Measurements from ENCODE around the gene BCL6B. TPM values are rescaled to one million over a fixed set of nuclear protein-coding genes. Genes with fewer than 3 reads are reported as not detected.
"Not testable (repeated sequence)": the region's sequence is repeated elsewhere in the genome, so short reads cannot be mapped to it uniquely, and the experiment has no call there.

The BCL6B gene
- total RNA-seq, 4 donors from 2014 or later: 1.9 to 8.1 (median 3.2) TPM

DNA sequence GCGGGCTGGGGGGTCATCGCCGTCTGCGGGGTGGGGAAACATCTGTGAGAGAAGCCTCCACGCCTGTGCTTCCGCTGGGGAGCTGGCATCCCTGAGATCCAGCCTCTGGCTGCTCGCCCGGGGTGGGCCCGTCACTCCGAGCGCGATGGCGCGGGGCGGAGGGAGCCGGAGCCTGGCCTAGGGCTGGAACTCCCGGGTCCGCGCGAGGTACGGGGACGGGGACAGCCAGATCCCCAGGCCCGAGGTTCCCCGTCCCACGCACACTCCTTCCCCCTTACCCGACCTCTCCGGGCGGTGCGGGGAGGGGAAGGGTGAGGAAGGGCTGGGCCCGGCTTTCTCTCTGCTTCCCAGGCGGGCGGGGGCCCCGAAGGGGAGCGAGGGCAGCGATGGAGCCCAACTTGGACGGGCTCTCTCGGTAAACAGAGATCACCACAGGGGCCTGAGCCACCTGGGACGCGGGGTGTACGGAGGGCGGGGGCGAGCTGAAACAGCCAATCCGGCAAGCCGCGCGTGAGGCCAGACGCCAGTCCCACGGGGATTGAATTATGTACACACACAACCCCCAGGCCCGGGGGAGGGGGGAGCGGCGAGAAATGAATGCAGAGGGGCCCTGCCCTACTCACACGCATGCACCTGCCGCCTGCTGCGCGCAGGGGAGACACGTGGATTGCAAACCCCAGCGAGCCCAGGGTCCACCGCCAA, 20.8 kb downstream of the BCL6B start, which contains the start of gene SLC16A11:
SLC16A11 (minus strand) TSS at position 596 of the 702 bp plus-strand sequence; CDS start at position 17, 579 bp downstream.
- no peak for DNase-seq (ENCODE audit: low spot score in 2 of 2)
- Histone ChIP-seq H3K9me3 (no peaks in the 10 kb centered on the region), H3K4me3 (peak within 1 kb of the TSS; percentile 6 to 50 (median 46)), H3K36me3 (no peaks in the 10 kb centered on the region), H3K27me3 (peaks cover 0 to 65% of the 10 kb centered on the region in 2 donors), H3K4me1 (peaks cover 0 to 43% (median 26%) of the 10 kb centered on the region in 4 donors), H3K27ac (peak within 1 kb of the TSS in 1 of 4 donors; percentile 23)
- 4 to 6% methylated on average over 21 to 38 of the region's 58 CpGs for WGBS, 2 donors
- no peak for TF ChIP-seq EP300 (IDR thresholded peaks at IDR 0.05)
- no peak for TF ChIP-seq CTCF (IDR thresholded peaks at IDR 0.05)
- no peak for TF ChIP-seq POLR2A (IDR thresholded peaks at IDR 0.05)

DNA sequence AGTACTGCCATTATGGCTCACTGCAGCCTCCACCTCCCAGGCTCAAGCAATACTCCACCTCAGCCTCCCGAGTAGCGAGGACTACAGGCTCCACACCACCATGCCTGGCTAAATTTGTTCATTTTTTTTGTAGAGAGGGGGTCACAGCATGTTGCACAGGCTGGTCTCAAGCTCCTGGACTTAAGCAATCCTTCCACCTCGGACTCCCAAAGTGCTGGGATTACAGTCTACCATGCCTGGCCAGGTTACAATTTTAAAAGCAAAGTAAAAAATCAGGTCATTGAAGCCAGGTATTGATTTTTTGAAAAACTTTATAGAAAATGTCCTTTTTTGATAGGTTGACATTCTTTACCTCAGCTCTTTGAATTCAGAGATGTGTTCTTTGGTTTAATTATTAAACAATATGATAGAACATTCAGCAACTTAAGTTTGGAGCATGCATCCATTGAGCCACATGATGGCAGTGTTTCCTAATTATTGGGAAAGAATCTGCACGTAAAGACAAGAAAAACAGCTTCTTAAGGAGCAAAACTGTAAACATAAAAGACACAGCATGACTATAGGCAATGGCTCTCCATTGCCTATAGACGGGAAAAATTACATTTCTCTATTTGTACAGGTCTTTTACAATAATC, 22.8 kb downstream of the BCL6B start:
- H3K27me3 ChIP-seq: peaks cover 0 to 72% of the 10 kb centered on the region in 2 donors
- H3K4me3 ChIP-seq: peak overlapping the region in 1 of 4 donors; percentile 38
- 25 to 28% methylated on average over 5 of the region's 5 CpGs for WGBS, 2 donors
- H3K27ac ChIP-seq: peak overlapping the region in 1 of 4 donors; percentile 75
- no peaks in the 10 kb centered on the region for H3K36me3 ChIP-seq
- peak in 1 of 2 donors; percentile 74 for DNase-seq (ENCODE audit: low spot score in 2 of 2)
- TF ChIP-seq CTCF (IDR thresholded peaks at IDR 0.05): peak; percentile 52 to 80 (median 74)
- TF ChIP-seq EP300 (IDR thresholded peaks at IDR 0.05): no peak
- H3K9me3 ChIP-seq: no peaks in the 10 kb centered on the region
- H3K4me1 ChIP-seq: peaks cover 0 to 43% (median 26%) of the 10 kb centered on the region in 4 donors

- 15 to 17% methylated on average over 12 to 14 of the region's 15 CpGs for WGBS, 2 donors
- DNase-seq (ENCODE audit: low spot score in 2 of 2): no peak
- peak overlapping the region in 2 of 4 donors; percentile 38 to 42 for H3K4me3 ChIP-seq
These were observed 23.4 kb downstream of the BCL6B start for GRCh38 chr17:7046127-7046724.

DNA sequence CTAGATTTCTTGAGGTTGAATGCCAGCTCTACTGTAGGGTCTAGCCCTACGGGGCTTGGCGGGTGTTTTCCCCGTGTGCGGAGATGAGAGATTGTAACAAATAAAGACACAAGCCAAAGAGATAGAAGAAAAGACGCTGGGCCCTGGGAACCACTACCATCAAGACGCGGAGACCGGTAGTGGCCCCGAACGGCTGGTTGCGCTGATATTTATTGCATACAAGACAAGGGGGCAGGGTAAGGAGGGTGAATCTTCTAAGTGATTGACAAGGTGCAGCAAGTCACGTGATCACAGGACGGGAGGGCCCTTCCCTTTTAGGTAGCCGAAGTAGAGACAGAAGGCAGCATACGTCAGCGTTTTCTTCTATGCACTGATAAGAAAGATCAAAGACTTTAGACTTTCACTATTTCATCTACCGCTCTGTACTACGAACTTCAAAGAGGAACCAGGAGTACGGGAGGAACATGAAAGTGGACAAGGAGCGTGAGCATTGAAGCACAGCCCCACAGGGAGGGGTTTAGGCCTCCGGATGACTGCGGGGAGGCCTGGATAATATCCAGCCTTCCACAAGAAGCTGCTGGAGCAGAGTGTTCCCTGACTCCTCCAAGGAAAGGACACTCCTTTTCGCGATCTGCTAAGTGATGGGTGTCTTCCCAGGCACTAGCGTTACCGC, 24.0 kb downstream of the BCL6B start:
- WGBS, 2 donors: 21 to 23% methylated on average over 26 of the region's 26 CpGs
- not testable (repeated sequence) for H3K36me3 ChIP-seq; DNase-seq (ENCODE audit: low spot score in 2 of 2); H3K9me3 ChIP-seq
- Histone ChIP-seq H3K27me3 (peaks cover 0 to 64% of the 10 kb centered on the region in 2 donors), H3K4me1 (peaks cover 0 to 43% (median 26%) of the 10 kb centered on the region in 4 donors), H3K4me3 (peak overlapping the region in 2 of 4 donors; percentile 38 to 42), H3K27ac (peak overlapping the region in 2 of 4 donors; percentile 21 to 75)

More at GRCh38 chr17:7046127-7046724, 23.4 kb downstream of the BCL6B start:
- peak overlapping the region in 2 of 4 donors; percentile 21 to 75 for H3K27ac ChIP-seq
- TF ChIP-seq EP300 (IDR thresholded peaks at IDR 0.05) (no peak), CTCF (IDR thresholded peaks at IDR 0.05) (peak in 1 of 5 experiments; percentile 4)
- H3K9me3 ChIP-seq: no peaks in the 10 kb centered on the region
- no peaks in the 10 kb centered on the region for H3K36me3 ChIP-seq
- H3K4me1 ChIP-seq: peaks cover 0 to 43% (median 26%) of the 10 kb centered on the region in 4 donors
- peaks cover 0 to 71% of the 10 kb centered on the region in 2 donors for H3K27me3 ChIP-seq

DNA sequence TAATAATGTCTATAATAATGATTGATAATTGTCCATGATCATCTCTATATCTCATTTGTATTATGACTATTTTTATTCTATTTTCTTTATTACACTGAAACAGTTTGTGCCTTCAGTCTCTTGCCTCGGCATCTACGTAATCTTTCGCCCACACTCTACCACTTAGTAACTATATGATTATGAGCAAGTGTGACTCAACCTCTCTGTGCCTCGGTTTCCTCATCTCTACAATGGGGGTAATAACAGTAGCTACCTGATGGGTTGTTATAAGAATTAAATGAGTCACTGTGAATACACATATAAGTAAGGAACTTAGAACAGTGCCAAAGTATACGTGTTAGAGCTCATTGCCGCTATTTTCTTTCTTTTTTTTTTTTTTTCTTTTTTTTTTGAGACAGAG, 24.7 kb downstream of the BCL6B start:
- no peak overlapping the region for H3K4me3 ChIP-seq
- no peak for TF ChIP-seq CTCF (IDR thresholded peaks at IDR 0.05)
- TF ChIP-seq EP300 (IDR thresholded peaks at IDR 0.05): no peak
- no peak for TF ChIP-seq POLR2A (IDR thresholded peaks at IDR 0.05)
- no peaks in the 10 kb centered on the region for H3K9me3 ChIP-seq
- no peak for DNase-seq (ENCODE audit: low spot score in 2 of 2)
- 76 to 82% methylated on average over 6 of the region's 6 CpGs for WGBS, 2 donors
- peak overlapping the region in 1 of 4 donors; percentile 75 for H3K27ac ChIP-seq
- peaks cover 0 to 36% (median 20%) of the 10 kb centered on the region in 4 donors for H3K4me1 ChIP-seq
- peaks cover 0 to 57% of the 10 kb centered on the region in 2 donors for H3K27me3 ChIP-seq
- H3K36me3 ChIP-seq: no peaks in the 10 kb centered on the region
